ENCODE measurements around the gene CA9. TPM values are rescaled to one million over a fixed set of nuclear protein-coding genes. Genes with fewer than 3 reads are reported as not detected.
"Not testable (repeated sequence)": the region's sequence is repeated elsewhere in the genome, so short reads cannot be mapped to it uniquely, and the experiment has no call there.

Gene CA9
- polyA plus RNA-seq = under 1 TPM; 0.18 to 0.94 TPM

DNA sequence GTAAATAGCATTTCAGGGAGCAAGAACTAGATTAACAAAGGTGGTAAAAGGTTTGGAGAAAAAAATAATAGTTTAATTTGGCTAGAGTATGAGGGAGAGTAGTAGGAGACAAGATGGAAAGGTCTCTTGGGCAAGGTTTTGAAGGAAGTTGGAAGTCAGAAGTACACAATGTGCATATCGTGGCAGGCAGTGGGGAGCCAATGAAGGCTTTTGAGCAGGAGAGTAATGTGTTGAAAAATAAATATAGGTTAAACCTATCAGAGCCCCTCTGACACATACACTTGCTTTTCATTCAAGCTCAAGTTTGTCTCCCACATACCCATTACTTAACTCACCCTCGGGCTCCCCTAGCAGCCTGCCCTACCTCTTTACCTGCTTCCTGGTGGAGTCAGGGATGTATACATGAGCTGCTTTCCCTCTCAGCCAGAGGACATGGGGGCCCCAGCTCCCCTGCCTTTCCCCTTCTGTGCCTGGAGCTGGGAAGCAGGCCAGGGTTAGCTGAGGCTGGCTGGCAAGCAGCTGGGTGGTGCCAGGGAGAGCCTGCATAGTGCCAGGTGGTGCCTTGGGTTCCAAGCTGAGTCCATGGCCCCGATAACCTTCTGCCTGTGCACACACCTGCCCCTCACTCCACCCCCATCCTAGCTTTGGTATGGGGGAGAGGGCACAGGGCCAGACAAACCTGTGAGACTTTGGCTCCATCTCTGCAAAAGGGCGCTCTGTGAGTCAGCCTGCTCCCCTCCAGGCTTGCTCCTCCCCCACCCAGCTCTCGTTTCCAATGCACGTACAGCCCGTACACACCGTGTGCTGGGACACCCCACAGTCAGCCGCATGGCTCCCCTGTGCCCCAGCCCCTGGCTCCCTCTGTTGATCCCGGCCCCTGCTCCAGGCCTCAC, at the start of gene CA9:
Gene CA9, plus strand, starts transcription at position 797 of the 893 bp plus-strand sequence. Its CDS starts 32 bp downstream, at position 829.
- peaks cover 0 to 10% of the 10 kb centered on the region in 2 donors for H3K4me1 ChIP-seq (ENCODE audit: control insufficient read depth in 2 of 2, insufficient read depth in 2 of 2, low read length in 1 of 2)
- no peaks in the 10 kb centered on the region for H3K27me3 ChIP-seq (ENCODE audit: control insufficient read depth in 1 of 2, insufficient read depth in 2 of 2, low read length in 2 of 2)
- H3K9me3 ChIP-seq (ENCODE audit: control insufficient read depth in 2 of 2, insufficient read depth in 1 of 2, low read depth in 1 of 2, low read length in 1 of 2) = no peaks in the 10 kb centered on the region
- peak within 1 kb of the TSS in 1 of 2 donors; percentile 18 for H3K27ac ChIP-seq (ENCODE audit: low read depth in 2 of 2, low read length in 1 of 2)
- no peaks in the 10 kb centered on the region for H3K36me3 ChIP-seq (ENCODE audit: control insufficient read depth in 2 of 2, insufficient read depth in 2 of 2, low read length in 1 of 2)
- 38% methylated on average over 10 of the region's 10 CpGs for whole genome bisulfite sequencing, 2 donors
- no peak within 1 kb of the TSS for H3K4me3 ChIP-seq (ENCODE audit: low read depth in 1 of 2, low read length in 2 of 2)

DNA sequence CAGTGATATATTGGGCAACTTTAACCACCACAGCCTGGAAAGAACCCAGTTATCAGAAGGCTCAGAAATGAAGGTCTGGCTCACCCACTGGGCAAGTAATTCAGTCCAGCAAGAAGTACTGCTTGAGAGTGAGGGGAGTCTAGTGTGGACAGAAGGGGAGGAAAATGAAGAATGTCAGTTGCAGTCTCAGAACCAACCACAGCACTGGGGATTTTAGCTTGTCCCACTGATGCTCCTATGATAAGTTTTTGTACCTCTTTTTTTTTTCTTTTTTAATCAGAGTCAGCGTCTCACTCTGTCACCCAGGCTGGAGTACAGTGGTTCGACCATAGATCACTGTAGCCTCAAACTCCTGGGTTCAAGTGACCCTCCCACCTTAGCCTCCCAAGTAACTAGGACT, 46.2 kb upstream of the CA9 start:
- 85 to 89% methylated on average over 2 of the region's 2 CpGs for WGBS, 2 donors
- Histone ChIP-seq H3K27me3 (ENCODE audit: control insufficient read depth in 1 of 2, insufficient read depth in 2 of 2, low read length in 2 of 2) (no peaks in the 10 kb centered on the region), H3K36me3 (ENCODE audit: control insufficient read depth in 2 of 2, insufficient read depth in 2 of 2, low read length in 1 of 2) (no peaks in the 10 kb centered on the region), H3K27ac (ENCODE audit: low read depth in 2 of 2, low read length in 1 of 2) (no peak overlapping the region), H3K4me3 (ENCODE audit: low read depth in 1 of 2, low read length in 2 of 2) (no peak overlapping the region), H3K9me3 (ENCODE audit: control insufficient read depth in 2 of 2, insufficient read depth in 1 of 2, low read depth in 1 of 2, low read length in 1 of 2) (no peaks in the 10 kb centered on the region), H3K4me1 (ENCODE audit: control insufficient read depth in 2 of 2, insufficient read depth in 2 of 2, low read length in 1 of 2) (no peaks in the 10 kb centered on the region)

DNA sequence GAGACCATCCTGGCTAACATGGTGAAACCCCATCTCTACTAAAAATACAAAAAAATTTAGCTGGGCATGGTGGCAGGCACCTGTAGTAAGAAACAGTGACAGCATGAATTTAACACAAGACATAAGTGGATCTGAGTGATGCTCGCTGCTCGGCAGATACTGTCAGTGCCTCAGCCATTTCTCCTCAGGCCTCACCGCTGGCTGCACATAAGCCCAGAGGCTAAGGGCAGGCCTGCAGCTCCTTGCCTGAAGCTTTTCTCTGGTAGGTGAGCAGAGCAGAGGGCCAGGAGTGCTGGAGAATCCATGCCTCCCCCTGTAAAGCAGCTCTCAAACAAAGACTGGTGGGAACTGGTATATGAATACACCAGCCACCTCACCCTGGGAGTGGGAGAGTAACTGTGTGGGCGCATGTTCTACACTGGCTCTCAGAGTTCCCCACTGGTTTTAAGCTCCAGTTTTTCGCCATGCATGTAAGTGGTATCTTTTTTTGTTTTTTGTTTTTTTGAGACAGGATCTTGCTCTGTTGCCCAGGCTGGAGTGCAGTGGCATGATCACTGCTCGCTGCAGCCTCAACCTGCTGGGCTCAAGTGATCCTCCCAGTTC, 45.2 kb upstream of the CA9 start:
- Histone ChIP-seq H3K27me3 (ENCODE audit: control insufficient read depth in 1 of 2, insufficient read depth in 2 of 2, low read length in 2 of 2) (no peaks in the 10 kb centered on the region), H3K27ac (ENCODE audit: low read depth in 2 of 2, low read length in 1 of 2) (no peak overlapping the region), H3K4me1 (ENCODE audit: control insufficient read depth in 2 of 2, insufficient read depth in 2 of 2, low read length in 1 of 2) (no peaks in the 10 kb centered on the region), H3K36me3 (ENCODE audit: control insufficient read depth in 2 of 2, insufficient read depth in 2 of 2, low read length in 1 of 2) (no peaks in the 10 kb centered on the region), H3K9me3 (ENCODE audit: control insufficient read depth in 2 of 2, insufficient read depth in 1 of 2, low read depth in 1 of 2, low read length in 1 of 2) (no peaks in the 10 kb centered on the region), H3K4me3 (ENCODE audit: low read depth in 1 of 2, low read length in 2 of 2) (no peak overlapping the region)
- 93 to 98% methylated on average over 6 of the region's 6 CpGs for WGBS, 2 donors

DNA sequence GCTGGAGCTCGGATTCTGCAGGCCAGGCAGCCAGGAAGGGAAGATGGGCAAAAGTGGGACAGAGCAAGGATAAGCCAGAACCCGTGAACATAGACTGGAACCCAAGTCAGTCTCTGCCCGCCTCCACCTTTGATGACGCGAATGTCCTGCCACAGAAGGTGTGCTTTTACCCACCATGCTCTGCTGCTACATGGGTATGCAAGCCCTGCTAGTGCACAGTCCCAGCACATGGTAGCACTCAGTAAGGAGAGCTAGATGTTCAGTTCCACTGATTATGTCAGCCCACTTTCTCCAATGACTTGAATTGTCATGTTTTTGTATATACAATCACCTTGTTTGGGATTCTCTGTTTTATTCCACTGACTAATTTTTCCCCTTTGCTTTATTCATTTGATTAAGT, 44.1 kb upstream of the CA9 start:
- Histone ChIP-seq H3K4me3 (ENCODE audit: low read depth in 1 of 2, low read length in 2 of 2) (no peak overlapping the region), H3K27ac (ENCODE audit: low read depth in 2 of 2, low read length in 1 of 2) (no peak overlapping the region), H3K9me3 (ENCODE audit: control insufficient read depth in 2 of 2, insufficient read depth in 1 of 2, low read depth in 1 of 2, low read length in 1 of 2) (no peaks in the 10 kb centered on the region), H3K36me3 (ENCODE audit: control insufficient read depth in 2 of 2, insufficient read depth in 2 of 2, low read length in 1 of 2) (no peaks in the 10 kb centered on the region), H3K27me3 (ENCODE audit: control insufficient read depth in 1 of 2, insufficient read depth in 2 of 2, low read length in 2 of 2) (no peaks in the 10 kb centered on the region), H3K4me1 (ENCODE audit: control insufficient read depth in 2 of 2, insufficient read depth in 2 of 2, low read length in 1 of 2) (no peaks in the 10 kb centered on the region)
- 84 to 89% methylated on average over 5 of the region's 5 CpGs for WGBS, 2 donors

DNA sequence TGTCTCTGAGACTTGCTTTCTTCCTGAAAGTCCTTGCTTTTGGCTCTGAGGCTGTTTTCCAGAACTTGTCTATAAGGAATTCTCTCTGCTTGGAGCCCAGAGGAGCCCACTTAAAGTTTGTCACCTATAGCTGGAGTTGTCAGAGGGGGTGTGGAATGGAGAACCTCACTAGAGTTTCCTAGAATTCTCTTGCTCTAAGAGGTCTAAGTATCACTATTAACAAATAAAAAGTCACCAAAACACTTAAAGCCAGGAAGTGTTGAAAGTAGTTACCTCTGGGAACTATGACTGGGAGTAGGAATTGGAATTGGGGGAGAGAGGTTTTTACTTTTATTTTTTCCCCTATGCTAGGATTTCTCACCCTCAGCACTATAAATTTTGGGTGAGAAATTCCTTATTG, 38.0 kb upstream of the CA9 start:
- Histone ChIP-seq H3K36me3 (ENCODE audit: control insufficient read depth in 2 of 2, insufficient read depth in 2 of 2, low read length in 1 of 2) (peaks cover 0 to 3% of the 10 kb centered on the region in 2 donors), H3K4me1 (ENCODE audit: control insufficient read depth in 2 of 2, insufficient read depth in 2 of 2, low read length in 1 of 2) (no peaks in the 10 kb centered on the region), H3K27ac (ENCODE audit: low read depth in 2 of 2, low read length in 1 of 2) (no peak overlapping the region), H3K9me3 (ENCODE audit: control insufficient read depth in 2 of 2, insufficient read depth in 1 of 2, low read depth in 1 of 2, low read length in 1 of 2) (no peaks in the 10 kb centered on the region), H3K27me3 (ENCODE audit: control insufficient read depth in 1 of 2, insufficient read depth in 2 of 2, low read length in 2 of 2) (no peaks in the 10 kb centered on the region), H3K4me3 (ENCODE audit: low read depth in 1 of 2, low read length in 2 of 2) (no peak overlapping the region)

DNA sequence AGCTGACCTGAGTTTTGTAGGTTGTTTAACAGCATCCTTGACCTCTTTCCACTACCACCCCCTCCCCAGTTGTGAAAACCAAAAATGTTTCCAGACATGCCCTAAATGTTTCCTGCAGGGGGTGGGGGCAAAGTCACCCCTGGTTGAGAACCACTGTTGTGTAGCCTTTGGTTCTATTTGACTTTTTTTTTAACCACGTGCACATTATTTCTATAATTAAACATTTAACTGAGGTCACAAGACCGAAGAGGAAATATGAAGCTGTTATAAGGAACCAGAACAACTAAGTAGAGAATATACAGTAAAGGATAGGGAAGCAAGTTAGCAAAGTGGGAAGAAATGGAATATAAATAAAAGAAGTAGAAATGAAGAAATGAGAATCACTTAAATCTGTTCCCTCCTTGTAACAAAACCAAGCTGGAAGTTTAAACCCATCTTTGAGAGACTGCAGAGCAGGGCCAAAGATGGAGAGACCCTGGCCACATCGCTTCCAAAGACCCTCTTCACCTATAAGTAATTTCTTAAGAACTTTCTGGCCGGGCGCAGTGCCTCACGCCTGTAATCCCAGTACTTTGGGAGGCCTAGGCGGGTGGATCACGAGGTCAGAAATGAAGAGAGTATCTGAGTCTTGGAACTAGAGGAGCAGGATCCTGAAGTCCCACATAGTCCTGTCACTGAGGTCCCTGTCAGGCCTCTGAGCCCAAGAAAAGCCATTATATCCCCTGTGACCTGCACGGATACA, 37.4 kb upstream of the CA9 start:
- no peaks in the 10 kb centered on the region for H3K9me3 ChIP-seq (ENCODE audit: control insufficient read depth in 2 of 2, insufficient read depth in 1 of 2, low read depth in 1 of 2, low read length in 1 of 2)
- no peak overlapping the region for H3K27ac ChIP-seq (ENCODE audit: low read depth in 2 of 2, low read length in 1 of 2)
- no peaks in the 10 kb centered on the region for H3K27me3 ChIP-seq (ENCODE audit: control insufficient read depth in 1 of 2, insufficient read depth in 2 of 2, low read length in 2 of 2)
- H3K4me1 ChIP-seq (ENCODE audit: control insufficient read depth in 2 of 2, insufficient read depth in 2 of 2, low read length in 1 of 2) = no peaks in the 10 kb centered on the region
- no peak overlapping the region for H3K4me3 ChIP-seq (ENCODE audit: low read depth in 1 of 2, low read length in 2 of 2)
- peaks cover 0 to 3% of the 10 kb centered on the region in 2 donors for H3K36me3 ChIP-seq (ENCODE audit: control insufficient read depth in 2 of 2, insufficient read depth in 2 of 2, low read length in 1 of 2)
- WGBS, 2 donors = 81 to 88% methylated on average over 9 of the region's 9 CpGs

DNA sequence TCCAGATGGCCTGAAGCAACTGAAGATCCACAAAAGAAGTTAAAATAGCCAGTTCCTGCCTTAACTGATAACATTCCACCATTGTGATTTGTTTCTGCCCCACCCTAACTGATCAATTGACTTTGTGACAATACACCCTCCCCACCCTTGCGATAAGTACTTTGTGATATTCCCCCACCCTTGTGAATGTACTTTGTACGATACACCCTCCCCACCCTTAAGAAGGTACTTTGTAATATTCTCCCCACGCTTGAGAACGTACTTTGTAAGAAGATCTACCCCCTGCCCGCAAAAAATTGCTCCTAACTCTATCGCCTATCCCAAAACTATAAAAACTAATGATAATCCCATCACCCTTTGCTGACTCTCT, 36.9 kb upstream of the CA9 start:
- not testable (repeated sequence) for H3K4me1 ChIP-seq (ENCODE audit: control insufficient read depth in 2 of 2, insufficient read depth in 2 of 2, low read length in 1 of 2); H3K4me3 ChIP-seq (ENCODE audit: low read depth in 1 of 2, low read length in 2 of 2); H3K27ac ChIP-seq (ENCODE audit: low read depth in 2 of 2, low read length in 1 of 2); H3K27me3 ChIP-seq (ENCODE audit: control insufficient read depth in 1 of 2, insufficient read depth in 2 of 2, low read length in 2 of 2); H3K36me3 ChIP-seq (ENCODE audit: control insufficient read depth in 2 of 2, insufficient read depth in 2 of 2, low read length in 1 of 2); H3K9me3 ChIP-seq (ENCODE audit: control insufficient read depth in 2 of 2, insufficient read depth in 1 of 2, low read depth in 1 of 2, low read length in 1 of 2)
- WGBS, 2 donors = 94 to 96% methylated on average over 6 of the region's 6 CpGs

DNA sequence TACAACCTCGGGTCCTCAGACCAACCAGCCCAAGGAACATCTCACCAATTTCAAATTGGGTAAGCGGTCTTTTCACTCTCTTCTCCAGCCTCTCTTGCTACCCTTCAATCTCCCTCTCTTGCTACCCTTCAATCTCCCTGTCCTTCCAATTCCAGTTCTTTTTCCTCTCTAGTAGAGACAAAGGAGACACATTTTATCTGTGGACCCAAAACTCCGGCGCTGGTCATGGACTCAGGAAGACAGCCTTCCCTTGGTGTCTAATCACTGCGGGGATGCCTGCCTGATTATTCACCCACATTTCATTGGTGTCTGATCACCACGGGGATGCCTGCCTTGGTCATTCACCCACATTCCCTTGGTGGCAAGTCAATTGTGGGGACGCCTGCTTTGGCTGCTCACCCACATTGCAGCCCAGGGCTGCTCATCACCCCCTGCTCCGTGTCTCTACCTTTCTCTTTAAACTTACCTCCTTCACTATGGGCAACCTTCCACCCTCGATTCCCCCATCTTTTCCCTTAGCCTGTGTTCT, 36.2 kb upstream of the CA9 start:
- H3K27me3 ChIP-seq (ENCODE audit: control insufficient read depth in 1 of 2, insufficient read depth in 2 of 2, low read length in 2 of 2); H3K9me3 ChIP-seq (ENCODE audit: control insufficient read depth in 2 of 2, insufficient read depth in 1 of 2, low read depth in 1 of 2, low read length in 1 of 2); H3K4me1 ChIP-seq (ENCODE audit: control insufficient read depth in 2 of 2, insufficient read depth in 2 of 2, low read length in 1 of 2); H3K27ac ChIP-seq (ENCODE audit: low read depth in 2 of 2, low read length in 1 of 2); H3K4me3 ChIP-seq (ENCODE audit: low read depth in 1 of 2, low read length in 2 of 2); H3K36me3 ChIP-seq (ENCODE audit: control insufficient read depth in 2 of 2, insufficient read depth in 2 of 2, low read length in 1 of 2): not testable (repeated sequence)
- WGBS, 2 donors = 90 to 95% methylated on average over 9 of the region's 9 CpGs

DNA sequence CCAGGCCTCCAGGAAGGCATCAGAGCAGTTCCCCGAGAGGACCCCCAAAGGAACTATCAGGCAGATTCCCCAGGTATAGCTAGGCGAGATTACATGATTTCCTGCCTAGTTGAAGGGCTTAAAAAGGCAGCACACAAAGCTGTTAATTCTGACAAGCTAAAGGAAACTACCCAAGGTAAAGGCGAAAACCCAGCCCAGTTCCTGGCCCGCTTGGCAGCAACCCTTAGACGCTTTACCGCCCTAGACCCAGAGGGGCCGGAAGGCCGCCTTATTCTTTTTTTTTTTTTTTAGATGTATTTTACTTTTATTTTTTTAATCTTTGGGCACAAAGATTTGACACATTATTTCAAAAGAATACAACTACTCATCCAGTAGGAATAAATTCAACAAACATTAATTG, 35.0 kb upstream of the CA9 start:
- H3K4me3 ChIP-seq (ENCODE audit: low read depth in 1 of 2, low read length in 2 of 2); H3K27ac ChIP-seq (ENCODE audit: low read depth in 2 of 2, low read length in 1 of 2): not testable (repeated sequence)
- WGBS, 2 donors = 71 to 74% methylated on average over 7 of the region's 8 CpGs

More for the DNA sequence above, 35.0 kb upstream of the CA9 start:
- H3K9me3 ChIP-seq (ENCODE audit: control insufficient read depth in 2 of 2, insufficient read depth in 1 of 2, low read depth in 1 of 2, low read length in 1 of 2); H3K36me3 ChIP-seq (ENCODE audit: control insufficient read depth in 2 of 2, insufficient read depth in 2 of 2, low read length in 1 of 2); H3K27me3 ChIP-seq (ENCODE audit: control insufficient read depth in 1 of 2, insufficient read depth in 2 of 2, low read length in 2 of 2); H3K4me1 ChIP-seq (ENCODE audit: control insufficient read depth in 2 of 2, insufficient read depth in 2 of 2, low read length in 1 of 2): not testable (repeated sequence)
